Uterus (tissue), 2 donors: ENCODE results near the gene PPP6R2.

Experiments
- POLR2A ChIP-seq, 2 donors: fragments of 450-650 bp; IDR thresholded peaks; one replicate each; pipeline ENCODE4 v1.6.1; 2016; ENCODE audit warnings: antibody characterized with exemption in 2 of 2, mild to moderate bottlenecking in 1 of 2, moderate library complexity in 1 of 2
- TF ChIP-seq, protein P1 (sequence below), 4 experiments: fragments of 200-600 bp in 2 of 4; fragments of 450-650 bp in 2 of 4; sonication (generic) in 2 of 4; IDR thresholded peaks; one replicate each; pipeline ENCODE4 v1.5.1; 2016 to 2019; ENCODE audit warnings: antibody characterized with exemption in 4 of 4, mild to moderate bottlenecking in 2 of 4, moderate library complexity in 1 of 4

- TF ChIP-seq POLR2A (IDR thresholded peaks at IDR 0.05): no peak
- TF ChIP-seq, protein P1, sequence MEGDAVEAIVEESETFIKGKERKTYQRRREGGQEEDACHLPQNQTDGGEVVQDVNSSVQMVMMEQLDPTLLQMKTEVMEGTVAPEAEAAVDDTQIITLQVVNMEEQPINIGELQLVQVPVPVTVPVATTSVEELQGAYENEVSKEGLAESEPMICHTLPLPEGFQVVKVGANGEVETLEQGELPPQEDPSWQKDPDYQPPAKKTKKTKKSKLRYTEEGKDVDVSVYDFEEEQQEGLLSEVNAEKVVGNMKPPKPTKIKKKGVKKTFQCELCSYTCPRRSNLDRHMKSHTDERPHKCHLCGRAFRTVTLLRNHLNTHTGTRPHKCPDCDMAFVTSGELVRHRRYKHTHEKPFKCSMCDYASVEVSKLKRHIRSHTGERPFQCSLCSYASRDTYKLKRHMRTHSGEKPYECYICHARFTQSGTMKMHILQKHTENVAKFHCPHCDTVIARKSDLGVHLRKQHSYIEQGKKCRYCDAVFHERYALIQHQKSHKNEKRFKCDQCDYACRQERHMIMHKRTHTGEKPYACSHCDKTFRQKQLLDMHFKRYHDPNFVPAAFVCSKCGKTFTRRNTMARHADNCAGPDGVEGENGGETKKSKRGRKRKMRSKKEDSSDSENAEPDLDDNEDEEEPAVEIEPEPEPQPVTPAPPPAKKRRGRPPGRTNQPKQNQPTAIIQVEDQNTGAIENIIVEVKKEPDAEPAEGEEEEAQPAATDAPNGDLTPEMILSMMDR (IDR thresholded peaks at IDR 0.05): no peak
Observed at GRCh38 chr22:50483977-50484853, 141.1 kb downstream of the PPP6R2 start.
